ENCODE data around the gene SPOCK1. TPM values are rescaled to one million over a fixed set of nuclear protein-coding genes. Genes with fewer than 3 reads are reported as not detected.

Gene SPOCK1
- total RNA-seq, 1 donor from 2014 or later = 8.4 TPM

GRCh38 chr5:137113161-137113560 lies 386.0 kb downstream of the SPOCK1 start:
- DNase-seq = no peak
- Histone ChIP-seq H3K4me3 (no peak overlapping the region), H3K27me3 (ENCODE audit: low read depth) (peaks cover 7% of the 10 kb centered on the region), H3K9me3 (no peaks in the 10 kb centered on the region), H3K4me1 (no peaks in the 10 kb centered on the region), H3K36me3 (no peaks in the 10 kb centered on the region), H3K27ac (no peak overlapping the region)
- TF ChIP-seq CTCF (IDR thresholded peaks at IDR 0.05) = no peak
- intact Hi-C loops (cut with DNase I) = no loop called here
- ATAC-seq = no peak

DNA sequence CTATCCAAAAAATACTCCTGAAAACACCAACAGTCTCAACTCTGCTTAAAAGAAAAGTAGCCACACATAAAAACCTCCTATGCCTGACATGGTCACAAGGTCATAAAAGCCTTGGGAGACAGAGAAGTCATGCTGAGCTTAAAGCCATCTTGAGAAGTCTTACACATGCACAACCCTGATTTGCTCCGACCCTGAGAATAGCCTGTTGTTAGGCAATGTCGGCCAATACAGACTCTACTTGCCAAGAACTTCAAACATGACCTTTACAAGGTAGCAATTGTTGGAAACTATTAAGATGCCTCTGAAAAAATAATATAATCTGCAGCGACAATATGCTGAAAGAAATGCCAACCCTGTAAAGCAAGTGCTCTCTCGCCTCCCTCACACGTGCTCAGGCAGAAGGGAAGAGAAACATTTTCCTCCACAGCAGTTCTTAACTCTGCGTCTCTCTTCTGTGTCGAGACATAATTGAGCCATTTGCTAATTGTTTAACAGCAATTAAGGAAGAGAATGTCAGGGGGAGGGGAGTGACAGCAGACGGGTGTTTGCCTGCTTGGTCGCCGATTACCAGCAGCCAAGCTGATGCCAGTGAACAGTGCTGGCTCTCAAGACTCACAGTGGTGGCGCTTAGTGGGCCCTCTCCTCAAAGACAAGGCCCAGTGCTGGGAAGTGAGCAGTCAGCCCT lies 393.6 kb downstream of the SPOCK1 start:
- H3K27me3 ChIP-seq (ENCODE audit: low read depth) = peaks cover 7% of the 10 kb centered on the region
- no peaks in the 10 kb centered on the region for H3K9me3 ChIP-seq
- intact Hi-C loops (cut with DNase I) = no loop called here
- no peak overlapping the region for H3K4me3 ChIP-seq
- DNase-seq (no peak), ATAC-seq (no peak)
- H3K36me3 ChIP-seq = no peaks in the 10 kb centered on the region
- no peak overlapping the region for H3K27ac ChIP-seq
- TF ChIP-seq CTCF (IDR thresholded peaks at IDR 0.05) = no peak
- no peaks in the 10 kb centered on the region for H3K4me1 ChIP-seq

GRCh38 chr5:137101544-137101943 lies 397.6 kb downstream of the SPOCK1 start:
- ATAC-seq = no peak
- H3K27ac ChIP-seq = no peak overlapping the region

DNA sequence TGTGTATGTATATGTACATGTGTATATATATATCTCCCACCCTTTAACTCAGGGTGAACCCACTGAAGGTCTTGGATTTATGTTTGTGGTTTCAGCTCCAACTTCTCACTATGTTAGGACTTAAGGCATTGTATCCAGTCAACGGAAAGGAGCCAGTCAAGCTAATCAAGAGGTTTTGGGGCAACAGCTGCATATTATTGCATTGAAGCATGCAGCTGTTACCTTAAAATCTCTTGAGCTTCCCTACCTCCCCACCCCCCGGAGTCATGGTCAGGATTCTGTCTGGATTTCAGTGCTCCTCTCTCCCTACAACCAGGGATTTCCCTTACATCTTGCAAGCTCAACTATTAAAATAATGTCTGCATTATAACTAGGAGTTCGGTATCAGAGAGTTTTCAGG lies 399.5 kb downstream of the SPOCK1 start:
- intact Hi-C loops (cut with DNase I) = no loop called here
- ATAC-seq (no peak), DNase-seq (no peak)
- H3K4me1 ChIP-seq = no peaks in the 10 kb centered on the region
- H3K27me3 ChIP-seq (ENCODE audit: low read depth) = no peaks in the 10 kb centered on the region
- no peak overlapping the region for H3K4me3 ChIP-seq
- no peaks in the 10 kb centered on the region for H3K9me3 ChIP-seq
- H3K36me3 ChIP-seq = no peaks in the 10 kb centered on the region
- no peak overlapping the region for H3K27ac ChIP-seq
- no peak for TF ChIP-seq CTCF (IDR thresholded peaks at IDR 0.05)

More at GRCh38 chr5:137101544-137101943, 397.6 kb downstream of the SPOCK1 start:
- no peak overlapping the region for H3K4me3 ChIP-seq
- no peak for TF ChIP-seq CTCF (IDR thresholded peaks at IDR 0.05)
- DNase-seq = no peak
- intact Hi-C loops (cut with DNase I) = no loop called here
- H3K36me3 ChIP-seq = no peaks in the 10 kb centered on the region
- no peaks in the 10 kb centered on the region for H3K27me3 ChIP-seq (ENCODE audit: low read depth)
- H3K9me3 ChIP-seq = no peaks in the 10 kb centered on the region
- H3K4me1 ChIP-seq = no peaks in the 10 kb centered on the region

GRCh38 chr5:137098663-137099062 lies 400.5 kb downstream of the SPOCK1 start:
- Histone ChIP-seq H3K27me3 (ENCODE audit: low read depth) (no peaks in the 10 kb centered on the region), H3K4me3 (no peak overlapping the region), H3K9me3 (no peaks in the 10 kb centered on the region), H3K4me1 (no peaks in the 10 kb centered on the region), H3K36me3 (no peaks in the 10 kb centered on the region), H3K27ac (no peak overlapping the region)
- intact Hi-C loops (cut with DNase I) = no loop called here
- ATAC-seq = no peak
- DNase-seq = no peak
- TF ChIP-seq CTCF (IDR thresholded peaks at IDR 0.05) = no peak

Measured in lower lobe of right lung (tissue), 2 donors.